GM19372 (cell line): ENCODE results near the gene ARG1.

ENCODE experiments used
- ATAC-seq: cut with Tn5 transposase; IDR thresholded peaks from one replicate; pipeline ENCODE4 v1.9.1; 2021; ENCODE audit warnings: mild to moderate bottlenecking, low read depth, moderate library complexity; ENCODE audit not compliant: unreplicated experiment

Gene ARG1

DNA sequence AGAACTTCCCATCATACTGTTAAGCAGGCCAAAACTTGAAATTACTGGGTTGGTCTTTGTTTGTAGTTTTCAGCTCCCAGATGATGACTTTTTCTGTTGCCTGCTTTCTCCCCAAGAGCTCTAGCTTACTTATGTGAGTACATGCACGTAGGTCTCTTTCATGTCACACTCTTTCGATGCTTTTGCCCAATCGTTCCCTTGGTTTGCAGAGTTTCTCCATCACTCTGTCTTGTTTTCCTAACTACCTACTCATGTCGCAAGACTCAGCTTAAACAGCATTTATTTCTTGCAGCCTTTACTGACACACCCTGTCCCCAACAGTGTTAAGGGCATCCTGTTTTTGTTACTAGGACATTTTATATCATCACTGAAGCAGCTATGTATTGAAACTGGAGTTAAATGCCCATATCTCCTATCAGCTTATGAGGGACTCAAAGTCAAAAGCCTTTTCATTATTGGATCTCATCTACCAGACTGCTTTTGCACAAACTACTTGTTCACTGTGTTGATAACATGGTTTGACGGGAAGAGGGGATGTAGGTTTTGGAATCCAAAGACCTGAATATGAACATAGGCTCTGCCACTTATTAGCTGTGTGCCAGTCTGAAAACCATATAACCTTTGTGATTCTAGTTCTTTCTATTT, 2.9 kb downstream of the ARG1 start:
- ATAC-seq = no peak

GRCh38 chr6:131581523-131581922, 8.5 kb downstream of the ARG1 start:
- ATAC-seq = no peak

DNA sequence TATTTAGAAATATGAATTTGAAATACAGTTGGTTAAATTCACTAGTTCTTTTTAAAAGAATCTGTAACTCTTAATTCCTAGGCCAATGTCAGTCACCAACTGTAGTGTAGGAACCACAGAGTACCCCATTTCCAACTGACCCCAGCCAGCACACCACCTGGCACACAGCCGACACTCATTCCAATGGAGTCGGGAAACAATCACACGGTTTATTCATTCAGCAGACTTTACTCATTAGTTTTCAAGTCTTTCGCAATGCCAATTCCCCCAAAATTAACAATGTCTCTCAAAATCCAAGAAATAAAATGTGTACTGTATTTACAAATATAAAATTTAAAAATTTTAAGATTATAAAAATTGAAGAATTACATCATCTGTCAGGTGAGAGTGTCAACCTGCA, 13.5 kb downstream of the ARG1 start:
- ATAC-seq = no peak

DNA sequence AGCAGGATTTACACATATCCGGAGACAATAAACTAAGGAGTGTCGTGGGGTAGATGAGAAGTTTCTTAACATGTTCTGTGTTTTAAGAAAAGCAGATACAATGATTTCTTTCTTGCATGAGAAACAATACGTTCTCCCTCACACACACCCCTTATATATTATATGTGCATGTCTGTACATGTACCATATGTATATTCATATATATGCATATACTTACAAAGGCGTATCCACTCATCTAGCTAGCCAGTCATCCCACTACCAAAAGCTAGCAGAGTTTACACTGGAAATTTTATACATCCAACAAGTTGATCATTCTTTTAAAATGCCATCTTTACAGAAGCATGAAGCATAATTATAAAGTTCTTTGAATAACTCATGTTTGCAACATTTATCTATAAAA, 14.9 kb downstream of the ARG1 start:
- no peak for ATAC-seq

DNA sequence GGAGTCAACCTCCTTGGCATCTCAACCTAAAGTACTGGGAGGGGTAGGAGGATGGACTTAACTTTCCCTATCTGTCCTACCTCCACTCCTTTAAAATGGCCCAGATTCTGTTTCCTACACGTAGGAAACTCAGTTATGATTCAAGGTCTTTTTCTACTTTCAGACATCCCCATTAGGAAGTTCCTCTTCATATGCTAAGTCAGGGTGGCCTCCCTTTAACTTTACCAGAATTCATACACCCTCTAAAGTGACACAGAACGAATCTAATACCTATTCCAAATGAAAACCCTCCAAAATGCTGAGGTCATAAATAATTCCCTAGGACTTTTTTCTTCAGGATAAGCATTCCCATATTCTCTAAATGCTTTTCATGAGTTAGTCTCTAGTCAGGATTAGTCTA, 15.6 kb downstream of the ARG1 start:
- no peak for ATAC-seq

GRCh38 chr6:131592935-131593334, 19.9 kb downstream of the ARG1 start:
- ATAC-seq = no peak

GRCh38 chr6:131594074-131594473, 21.0 kb downstream of the ARG1 start:
- ATAC-seq = no peak

GRCh38 chr6:131597446-131597845, 24.4 kb downstream of the ARG1 start:
- no peak for ATAC-seq

- ATAC-seq = no peak
Observed at GRCh38 chr6:131600716-131601115, 27.7 kb downstream of the ARG1 start.

GRCh38 chr6:131602781-131603312, 29.8 kb downstream of the ARG1 start:
- no peak for ATAC-seq

GRCh38 chr6:131613296-131613925, 40.4 kb downstream of the ARG1 start:
- ATAC-seq = no peak

- ATAC-seq = no peak
Observed at GRCh38 chr6:131615275-131615674, 42.2 kb downstream of the ARG1 start.

DNA sequence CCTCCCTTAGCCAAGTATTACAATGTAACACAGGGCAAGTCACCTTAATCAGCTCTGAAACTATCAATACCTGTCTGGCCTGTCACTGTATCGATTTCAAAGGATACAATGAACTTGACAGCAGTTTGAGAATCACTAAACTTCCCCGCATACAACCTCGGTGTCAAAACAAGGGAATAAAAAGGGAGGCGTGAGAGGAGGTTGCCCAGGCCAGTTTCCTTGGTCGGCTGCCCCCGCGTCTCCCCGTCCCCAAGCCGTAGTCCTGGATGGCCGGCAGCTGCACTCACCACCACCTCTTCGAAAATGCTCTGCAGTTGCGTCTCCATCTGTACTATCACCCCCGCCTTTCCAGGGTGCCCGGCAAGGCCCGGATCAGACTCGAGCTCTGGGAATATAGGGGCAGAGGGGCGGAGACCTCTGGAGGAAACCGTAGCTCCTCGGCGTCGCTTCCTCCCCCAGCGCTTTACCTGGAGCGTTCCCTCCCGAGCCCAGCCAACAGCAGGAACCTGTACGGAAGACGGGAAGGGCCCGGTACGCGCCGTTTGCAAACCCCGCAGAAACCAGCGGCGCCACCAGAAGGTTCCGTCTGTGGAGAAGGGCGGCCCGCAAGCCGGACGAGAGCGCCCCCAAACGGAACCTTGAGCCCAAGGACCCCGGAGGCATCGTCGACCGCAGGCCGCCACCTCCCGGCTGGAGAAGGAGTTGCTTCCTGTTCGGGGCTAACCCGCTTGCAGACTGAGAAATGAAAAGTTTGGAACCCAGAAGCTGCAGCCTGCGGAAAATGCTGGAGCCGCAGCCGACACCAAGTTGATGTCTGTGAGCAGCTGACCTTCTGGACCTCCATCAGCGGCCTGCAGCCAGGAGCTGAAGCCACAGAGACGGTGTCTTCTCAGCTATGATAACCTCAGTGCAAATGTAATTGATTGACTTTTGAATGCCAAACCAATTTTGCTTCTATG, 55.0 kb downstream of the ARG1 start, which contains the start of gene MED23:
Gene MED23 (minus strand): TSS at position 519 of the 959 bp plus-strand sequence. CDS start 193 bp downstream, at position 326.
- peak; percentile 94 for ATAC-seq

- ATAC-seq = no peak
Observed at GRCh38 chr6:131628726-131629125, 55.7 kb downstream of the ARG1 start.

GRCh38 chr6:131629651-131630050, 56.6 kb downstream of the ARG1 start:
- ATAC-seq = no peak

GRCh38 chr6:131631625-131632289, 58.7 kb downstream of the ARG1 start:
- no peak for ATAC-seq
